ENCODE measurements around the gene ST7L.

ST7L gene

GRCh38 chr1:112564081-112564480 is 54.9 kb downstream of the ST7L start:
- no peak for TF ChIP-seq CTCF (IDR thresholded peaks at IDR 0.05; ENCODE audit: insufficient read depth, low read length, missing control alignments)
- H3K4me3 ChIP-seq (ENCODE audit: low read depth, low read length), result no peak overlapping the region
- CTCF ChIA-PET, result interaction anchor here (1.0 kb wide), 1 partner anchor 12 kb away, joined by 3 read pairs; no protein-coding TSS in a partner anchor
- POLR2A ChIA-PET, result no interaction called here
- no peak for DNase-seq (ENCODE audit: low read depth, low spot score)

GRCh38 chr1:112563341-112563740 is 55.6 kb downstream of the ST7L start:
- CTCF ChIA-PET, result interaction anchor here (1.0 kb wide), 1 partner anchor 12 kb away, joined by 3 read pairs; no protein-coding TSS in a partner anchor

GRCh38 chr1:112558634-112559033 is 60.3 kb downstream of the ST7L start:
- TF ChIP-seq CTCF (IDR thresholded peaks at IDR 0.05; ENCODE audit: insufficient read depth, low read length, missing control alignments), result no peak
- DNase-seq (ENCODE audit: low read depth, low spot score), result no peak
- no peak overlapping the region for H3K4me3 ChIP-seq (ENCODE audit: low read depth, low read length)
- POLR2A ChIA-PET, result no interaction called here
- CTCF ChIA-PET, result interaction anchor here (1.1 kb wide), 1 partner anchor 9 kb away, joined by 3 read pairs; no protein-coding TSS in a partner anchor

More at GRCh38 chr1:112563341-112563740, 55.6 kb downstream of the ST7L start:
- POLR2A ChIA-PET, result no interaction called here
- TF ChIP-seq CTCF (IDR thresholded peaks at IDR 0.05; ENCODE audit: insufficient read depth, low read length, missing control alignments), result no peak
- no peak overlapping the region for H3K4me3 ChIP-seq (ENCODE audit: low read depth, low read length)
- DNase-seq (ENCODE audit: low read depth, low spot score), result no peak

DNA sequence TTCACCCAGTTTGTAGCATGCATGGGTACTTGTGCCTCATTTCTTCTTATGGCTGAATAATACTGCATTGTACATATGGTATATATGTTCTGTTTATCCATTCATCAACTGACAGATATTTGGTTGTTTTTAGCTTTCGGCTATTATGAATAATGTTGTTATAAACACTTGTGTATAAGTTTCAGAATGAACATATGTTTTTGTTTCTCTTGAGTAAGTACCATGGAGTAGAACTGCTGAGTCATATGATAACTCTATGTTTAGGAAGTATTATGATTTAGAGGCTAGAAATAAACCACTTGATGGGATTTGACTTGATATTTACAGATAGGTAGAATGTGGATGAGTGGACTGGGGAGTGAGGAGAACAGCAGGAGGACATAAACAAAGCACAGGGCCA is 61.6 kb downstream of the ST7L start:
- DNase-seq (ENCODE audit: low read depth, low spot score), result no peak
- ChIA-PET CTCF (interaction anchor here (1.2 kb wide), 1 partner anchor 56 kb away, joined by 3 read pairs; no protein-coding TSS in a partner anchor), POLR2A (no interaction called here)
- no peak for TF ChIP-seq CTCF (IDR thresholded peaks at IDR 0.05; ENCODE audit: insufficient read depth, low read length, missing control alignments)
- no peak overlapping the region for H3K4me3 ChIP-seq (ENCODE audit: low read depth, low read length)

- POLR2A ChIA-PET, result no interaction called here
- no peak overlapping the region for H3K4me3 ChIP-seq (ENCODE audit: low read depth, low read length)
- CTCF ChIA-PET, result interaction anchor here (0.9 kb wide), 1 partner anchor 9 kb away, joined by 6 read pairs; no protein-coding TSS in a partner anchor
- no peak for TF ChIP-seq CTCF (IDR thresholded peaks at IDR 0.05; ENCODE audit: insufficient read depth, low read length, missing control alignments)
- DNase-seq (ENCODE audit: low read depth, low spot score), result no peak
Observed at GRCh38 chr1:112554411-112554810, 64.5 kb downstream of the ST7L start.

GRCh38 chr1:112549590-112549989 is 69.4 kb downstream of the ST7L start:
- POLR2A ChIA-PET, result no interaction called here
- H3K4me3 ChIP-seq (ENCODE audit: low read depth, low read length), result no peak overlapping the region
- CTCF ChIA-PET, result no interaction called here
- no peak for DNase-seq (ENCODE audit: low read depth, low spot score)
- TF ChIP-seq CTCF (IDR thresholded peaks at IDR 0.05; ENCODE audit: insufficient read depth, low read length, missing control alignments), result no peak
